Islet of Langerhans (tissue), 1 donor: ENCODE data around the gene RAMACL.

ENCODE experiments used
- FAIRE-seq: peaks from one replicate; lab custom pipeline; 2011; peaks lifted over from hg19 to GRCh38; lab: Jason Lieb, UNC

The RAMACL gene

DNA sequence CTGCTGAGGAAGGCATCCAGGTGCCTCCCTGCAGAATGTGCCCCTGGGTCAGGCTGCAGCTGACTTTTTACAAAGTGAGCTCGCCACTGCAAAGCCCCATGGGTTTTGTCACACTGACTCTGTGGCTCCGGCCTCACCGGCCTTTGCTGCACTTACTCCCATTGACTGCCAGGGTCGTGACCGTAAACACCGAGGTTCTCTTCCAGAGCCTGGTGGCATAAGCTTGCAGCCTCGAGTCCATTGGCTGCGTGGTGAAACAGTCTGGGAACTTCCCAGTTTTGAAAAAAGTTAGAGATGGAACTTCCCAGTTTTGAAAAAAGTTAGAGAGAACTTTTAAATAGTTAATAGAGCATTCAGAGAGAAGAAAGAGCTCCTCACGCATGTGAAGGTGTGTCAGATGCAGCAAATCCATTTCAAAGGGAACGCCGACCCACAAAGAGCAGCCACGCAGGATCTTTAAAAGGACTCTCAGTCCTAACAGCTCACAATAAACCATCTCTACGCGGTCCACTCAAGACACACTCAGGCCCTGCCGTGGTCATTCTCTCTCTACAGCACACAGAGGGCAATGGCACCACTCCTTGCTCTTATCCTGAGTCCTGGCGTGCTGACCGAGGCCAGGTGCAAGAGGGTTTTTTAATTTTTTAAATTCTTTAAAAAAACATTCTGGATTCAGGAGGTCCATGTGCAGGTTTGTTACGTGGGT lies 12.8 kb downstream of the RAMACL start:
- no peak for FAIRE-seq

DNA sequence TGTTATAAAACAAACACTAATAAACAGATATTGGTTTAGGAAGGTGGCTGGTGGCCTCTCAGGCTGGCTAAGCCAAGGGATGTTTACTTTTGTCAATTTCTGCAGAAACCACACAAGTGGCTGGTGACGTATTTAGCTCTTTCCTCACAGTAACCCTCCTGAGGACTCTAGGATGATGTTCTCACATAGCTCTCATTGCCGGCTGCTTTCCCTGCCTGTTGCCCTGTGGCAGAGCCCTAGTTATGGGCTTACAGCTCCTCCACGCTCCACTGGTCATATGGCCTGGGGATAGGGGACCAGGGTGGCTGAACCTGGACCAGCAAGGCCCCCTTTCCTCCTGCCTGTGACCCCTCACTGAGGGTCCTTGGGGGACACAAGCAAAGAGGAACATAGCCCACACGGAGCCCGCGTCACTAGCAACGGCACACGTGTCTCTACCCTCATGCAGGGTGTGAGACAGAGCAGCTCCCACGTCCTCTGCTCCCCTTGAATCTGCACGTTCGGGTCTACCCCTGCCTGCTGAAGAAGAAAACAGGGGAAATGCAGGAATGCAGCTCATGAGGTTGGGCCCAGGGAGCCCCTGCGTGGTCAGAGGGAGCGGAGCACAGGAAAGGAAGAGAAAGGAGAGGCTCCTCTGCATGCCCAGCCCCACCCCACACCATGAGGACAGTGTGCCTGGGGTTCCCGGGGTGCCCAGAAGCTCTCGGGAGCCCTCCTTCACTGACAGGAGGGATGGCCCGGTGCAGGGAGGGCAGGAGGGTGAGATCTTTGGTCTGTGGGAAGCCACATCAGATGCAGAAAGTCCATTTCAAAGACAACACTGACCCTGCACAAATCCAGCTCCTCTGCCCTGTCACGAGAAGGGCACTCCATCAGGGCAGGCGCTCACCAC lies 13.9 kb downstream of the RAMACL start:
- no peak for FAIRE-seq

DNA sequence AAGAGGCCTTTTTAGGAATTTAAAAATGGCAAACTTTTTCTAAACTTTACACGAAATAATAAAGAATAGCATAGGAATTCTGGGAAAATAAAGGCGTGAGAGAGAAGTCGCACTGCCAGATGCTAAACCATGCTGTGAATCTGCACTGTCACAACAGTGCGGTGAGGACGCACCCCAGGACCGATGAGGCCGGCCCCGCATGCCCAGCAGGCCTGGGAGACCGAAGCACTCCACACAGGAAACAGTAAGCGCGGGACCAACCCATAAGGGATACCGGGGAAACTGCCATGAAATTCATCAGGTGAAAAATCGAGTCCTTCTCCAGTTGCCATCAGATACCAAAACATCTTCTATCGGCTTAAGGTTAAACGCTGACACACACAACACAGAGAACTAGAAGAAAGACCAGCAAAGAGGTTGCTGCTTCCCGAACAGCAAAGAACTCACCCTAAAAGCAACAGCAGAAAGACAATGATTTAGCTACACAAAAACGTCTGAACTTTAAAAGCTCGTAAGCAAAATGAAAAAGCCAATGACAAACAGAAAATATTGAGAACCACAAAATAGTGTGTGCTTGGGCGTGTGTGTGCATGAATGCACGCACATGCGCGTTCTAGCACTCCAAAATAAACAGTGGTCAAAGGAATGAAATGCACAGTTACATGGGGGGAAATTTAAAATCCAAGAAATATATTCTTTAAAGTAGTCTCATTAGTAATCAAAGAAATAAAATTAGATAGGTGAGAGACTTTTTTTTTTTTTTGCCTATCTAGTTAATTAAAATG lies 15.4 kb downstream of the RAMACL start:
- no peak for FAIRE-seq

DNA sequence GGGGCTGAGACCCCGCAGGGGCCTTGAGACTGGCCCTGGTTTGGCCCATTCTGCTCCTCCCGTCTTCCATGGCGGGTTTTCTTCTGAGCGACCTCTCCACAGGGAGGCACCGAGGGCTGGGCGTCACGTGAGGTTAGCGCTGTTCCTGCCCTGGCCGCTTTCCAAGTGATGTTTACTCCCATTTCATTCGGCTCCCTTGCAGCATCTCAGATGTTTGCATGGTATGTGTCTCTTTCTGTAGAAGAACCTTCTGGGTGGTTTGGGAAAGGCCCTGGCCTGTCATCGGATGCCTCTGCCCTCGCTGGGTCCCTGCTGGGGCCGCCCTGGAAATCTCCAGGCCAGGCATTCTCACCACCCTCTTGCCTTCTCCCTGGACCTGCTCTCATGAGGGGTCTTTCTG lies 17.3 kb downstream of the RAMACL start:
- FAIRE-seq: no peak

DNA sequence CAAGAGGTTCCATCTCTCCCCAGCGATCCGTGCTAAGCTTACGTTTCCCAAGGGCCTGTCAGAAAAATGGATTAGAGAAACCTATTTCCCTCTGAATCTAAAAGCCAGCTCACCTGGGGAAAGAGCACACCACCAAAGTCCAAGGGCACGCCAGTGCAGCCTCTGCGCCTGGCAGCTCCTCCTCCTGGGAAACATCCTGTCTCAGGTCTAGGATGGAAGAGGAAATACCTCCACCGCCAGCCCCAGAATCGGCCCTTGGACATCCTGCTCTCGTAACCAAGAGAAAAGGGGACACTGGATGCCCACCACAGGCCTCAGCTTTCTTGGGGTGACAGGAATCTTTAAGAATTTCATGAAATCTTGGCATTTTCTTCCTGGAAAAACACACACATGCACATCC lies 18.7 kb downstream of the RAMACL start:
- no peak for FAIRE-seq

DNA sequence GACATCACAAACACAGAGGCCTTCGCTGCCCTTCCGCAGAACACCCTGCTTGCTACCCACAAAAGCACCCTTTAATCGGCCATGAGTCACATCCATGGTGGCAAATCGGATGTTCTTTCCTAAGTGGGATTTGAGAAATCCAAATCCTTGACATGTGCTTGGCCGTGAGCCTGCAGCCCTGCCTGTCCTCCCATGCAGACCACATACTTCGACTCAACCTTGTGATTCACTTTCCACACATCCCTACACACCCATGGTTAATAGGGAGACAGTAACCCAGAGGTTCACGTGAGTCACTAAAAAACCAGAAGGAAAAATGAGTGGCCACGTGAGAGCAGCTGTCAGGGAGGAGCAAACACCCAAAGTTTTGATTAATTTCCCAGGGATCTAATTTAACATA lies 19.4 kb downstream of the RAMACL start:
- no peak for FAIRE-seq

DNA sequence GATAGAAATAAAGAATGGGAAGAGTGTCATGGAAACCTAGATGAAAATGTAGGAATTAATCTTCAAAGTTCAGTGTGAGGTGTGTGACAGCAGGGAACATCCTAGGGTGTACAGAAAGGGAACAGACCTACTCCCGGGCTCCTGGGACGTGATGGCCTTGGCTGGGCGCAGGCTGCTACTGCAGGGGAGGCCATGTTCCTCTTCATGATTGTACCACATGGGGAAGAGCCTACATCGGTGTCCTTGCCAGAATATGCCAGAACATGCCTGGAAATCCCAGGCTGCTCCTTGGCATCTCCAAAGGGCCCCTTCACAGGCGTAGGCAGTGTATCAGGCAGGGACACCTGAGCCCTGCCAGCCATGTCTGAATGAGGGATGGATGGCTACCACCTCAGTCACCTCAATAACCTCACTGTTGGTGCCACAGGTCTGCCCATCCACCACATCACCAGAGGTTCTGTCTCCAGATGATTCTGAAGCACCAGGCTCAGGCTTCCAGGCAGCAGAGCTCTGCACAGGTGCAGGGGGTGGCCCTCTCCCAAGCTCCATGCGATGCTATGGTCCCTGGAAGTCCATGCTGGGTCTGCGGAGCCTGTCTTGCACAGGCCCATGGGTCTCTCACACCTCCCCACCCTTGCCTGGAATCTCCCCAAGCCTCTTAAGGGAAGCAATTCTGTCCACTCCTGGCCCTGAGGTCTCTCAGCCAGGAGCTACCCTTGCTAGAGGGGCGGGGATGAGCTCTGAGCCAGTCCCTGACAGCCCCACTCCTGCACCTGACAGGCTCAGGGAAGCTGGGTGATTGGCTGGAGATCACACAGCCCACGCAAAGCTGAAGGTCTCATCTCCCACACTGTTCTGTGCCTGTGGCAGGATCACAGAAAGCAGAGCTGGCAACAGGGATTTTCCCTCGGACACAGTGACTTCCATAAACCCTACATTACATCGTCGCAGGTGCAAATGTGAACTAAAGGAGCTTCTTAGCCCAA lies 20.2 kb downstream of the RAMACL start:
- FAIRE-seq: no peak

DNA sequence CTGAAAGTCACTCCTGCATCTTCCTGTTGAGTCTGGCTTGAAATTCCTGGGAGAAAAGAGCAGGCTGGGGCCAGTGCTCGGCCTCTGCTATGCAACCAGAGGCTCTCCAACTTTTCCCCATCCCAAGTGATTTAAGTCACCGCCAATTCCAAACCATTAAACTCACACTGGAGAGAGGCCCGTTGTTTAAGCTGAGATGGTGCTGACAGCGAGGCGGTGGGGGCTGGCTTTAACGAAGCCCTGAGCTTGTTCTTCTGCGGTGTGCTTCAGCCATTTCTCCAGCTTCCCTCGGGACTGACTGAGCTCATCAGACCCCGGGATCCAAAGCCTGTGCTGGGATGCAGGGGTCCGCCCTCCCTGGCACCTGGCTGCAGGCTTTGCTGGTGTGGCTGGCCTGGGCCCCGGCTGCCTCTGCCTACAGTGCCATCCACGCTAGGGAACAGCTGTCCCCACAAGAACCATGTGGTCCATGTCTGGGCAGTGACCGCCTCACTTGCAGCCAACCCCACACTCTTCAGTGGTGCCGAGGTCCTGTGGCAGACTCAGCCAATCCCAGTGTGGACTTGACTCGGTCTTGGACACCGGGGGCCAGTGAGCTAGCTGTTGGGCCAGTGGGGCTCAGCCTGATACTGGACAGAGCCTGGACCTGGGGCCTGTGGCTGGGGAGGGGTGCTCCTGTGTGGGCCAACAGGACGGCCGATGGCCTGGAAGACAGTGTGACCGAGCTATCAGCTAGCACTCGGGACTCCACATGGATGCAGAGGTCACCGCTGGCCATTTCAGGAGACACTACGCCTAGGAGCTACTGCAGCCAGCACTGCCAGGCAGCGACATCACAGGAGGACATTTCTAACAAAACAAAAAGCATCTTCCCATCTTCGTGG lies 21.2 kb downstream of the RAMACL start:
- no peak for FAIRE-seq

DNA sequence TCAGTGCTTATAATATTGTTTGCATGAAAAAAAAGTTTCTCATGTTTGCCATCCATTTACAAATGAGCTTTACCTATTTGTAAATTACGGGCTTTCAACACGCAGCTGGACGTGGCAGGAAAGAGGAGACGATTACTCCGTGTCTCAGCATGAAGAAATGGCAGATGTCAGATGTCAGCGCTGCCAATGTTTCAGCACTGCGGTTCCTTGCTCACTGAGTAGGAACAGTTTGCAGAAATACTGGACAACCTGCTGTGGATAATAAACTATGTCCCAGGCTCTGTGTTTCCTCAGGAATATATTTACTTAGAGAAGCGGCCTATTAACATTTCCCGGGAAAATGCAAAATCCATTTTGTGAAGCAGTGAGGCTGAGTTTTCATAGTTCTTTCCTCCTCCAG lies 22.7 kb downstream of the RAMACL start:
- FAIRE-seq: no peak

DNA sequence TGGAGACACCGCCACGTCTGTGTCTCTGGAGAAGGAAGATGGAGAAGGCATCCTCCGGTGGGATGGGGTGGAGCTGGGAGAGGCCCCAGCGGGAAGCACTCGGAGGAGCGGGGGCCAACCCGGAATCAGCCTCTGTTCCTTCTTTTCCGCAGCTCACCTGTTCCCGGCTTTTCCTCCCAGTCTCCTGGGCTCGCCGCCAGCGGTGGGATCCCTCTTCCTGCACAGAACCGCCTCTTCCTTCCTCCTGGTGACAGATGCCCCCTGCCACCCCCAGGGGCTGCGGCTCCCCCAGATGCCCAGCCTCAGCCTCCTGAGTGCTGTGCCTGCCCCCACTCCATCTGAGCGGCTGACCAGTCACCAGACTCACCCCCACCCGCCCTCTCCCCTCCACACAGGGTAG lies 23.3 kb downstream of the RAMACL start:
- no peak for FAIRE-seq

DNA sequence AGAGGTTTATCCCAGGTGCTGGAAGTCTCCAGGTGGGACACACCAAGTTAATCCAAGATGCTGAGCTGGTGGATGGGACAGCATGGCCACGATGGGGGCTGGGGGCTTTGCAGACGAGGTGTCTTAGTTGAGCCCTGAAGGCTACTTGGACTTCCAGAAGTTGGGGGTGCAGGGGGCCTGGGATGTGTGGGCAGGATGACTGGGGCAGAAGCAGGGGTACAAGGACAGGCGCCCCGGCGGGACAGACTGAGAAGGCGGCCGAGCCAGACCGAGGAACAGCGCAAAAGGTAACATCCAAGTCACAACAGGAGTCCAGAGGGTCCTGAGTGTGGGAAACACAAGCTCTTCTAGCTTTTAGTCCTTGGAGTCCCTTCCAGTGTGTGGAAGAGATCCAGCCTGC lies 23.8 kb downstream of the RAMACL start:
- FAIRE-seq: no peak

DNA sequence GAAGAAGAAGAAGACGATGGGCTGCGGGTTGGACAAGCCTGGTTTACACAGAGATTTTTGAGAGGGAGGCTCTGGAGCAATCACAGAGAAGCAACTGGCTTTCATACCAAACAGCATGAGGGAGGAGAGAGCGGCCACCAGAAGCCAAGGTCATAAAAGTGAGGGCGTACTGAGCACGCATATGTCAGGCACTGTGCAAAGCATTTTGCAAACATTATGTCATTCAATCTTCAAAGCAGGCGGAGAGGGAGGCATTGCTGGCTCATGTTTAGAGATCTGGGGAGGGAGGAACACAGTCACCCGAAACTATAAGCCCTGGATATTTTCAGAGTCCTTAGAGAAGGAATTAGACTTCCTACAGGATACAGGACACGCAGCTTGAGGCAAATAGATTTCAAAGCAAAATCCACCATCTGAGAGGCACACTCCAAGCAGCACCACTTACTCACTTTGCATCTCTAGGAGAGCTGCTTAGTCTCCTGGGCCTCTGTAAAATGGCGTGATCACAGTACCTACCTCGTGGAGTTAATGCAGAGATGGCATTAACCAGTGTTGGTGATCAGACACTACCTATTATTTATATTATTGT lies 24.6 kb downstream of the RAMACL start:
- FAIRE-seq: no peak

DNA sequence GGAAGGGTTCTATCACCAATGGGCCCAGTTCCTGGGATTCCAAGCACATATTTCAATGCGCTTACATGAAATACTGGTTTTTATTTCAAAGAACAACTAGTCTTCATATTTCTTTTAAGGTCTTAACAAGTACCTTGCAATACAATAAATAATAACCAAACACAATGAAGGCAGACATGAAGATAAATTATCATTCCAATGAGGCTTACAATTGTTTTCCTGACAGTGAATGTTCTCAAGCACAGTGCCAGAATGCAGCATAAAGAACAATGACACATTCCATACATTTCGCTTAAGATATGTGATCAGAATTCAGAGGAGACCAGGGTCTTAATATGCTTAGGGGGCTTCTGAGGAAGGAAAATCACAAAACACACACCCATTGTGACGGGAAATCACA lies 26.3 kb downstream of the RAMACL start:
- no peak for FAIRE-seq

DNA sequence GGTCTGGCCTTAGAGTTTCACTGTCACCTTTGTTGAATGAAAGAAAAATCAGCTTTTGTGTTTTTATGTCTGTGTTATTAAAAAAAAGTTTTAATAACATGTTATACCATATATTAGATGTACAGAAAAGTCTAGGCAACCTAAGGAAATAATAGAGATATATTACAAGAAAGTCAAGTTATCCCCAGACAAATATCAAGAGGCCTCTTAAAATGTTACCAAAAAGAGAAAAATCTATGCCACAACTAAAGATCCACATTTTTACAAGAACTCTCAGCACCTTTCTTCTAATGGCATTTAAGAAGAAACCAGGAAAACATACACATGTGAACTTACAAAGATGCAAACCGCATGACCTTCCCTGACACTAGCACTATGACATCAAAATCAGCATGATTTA lies 26.8 kb downstream of the RAMACL start:
- no peak for FAIRE-seq

DNA sequence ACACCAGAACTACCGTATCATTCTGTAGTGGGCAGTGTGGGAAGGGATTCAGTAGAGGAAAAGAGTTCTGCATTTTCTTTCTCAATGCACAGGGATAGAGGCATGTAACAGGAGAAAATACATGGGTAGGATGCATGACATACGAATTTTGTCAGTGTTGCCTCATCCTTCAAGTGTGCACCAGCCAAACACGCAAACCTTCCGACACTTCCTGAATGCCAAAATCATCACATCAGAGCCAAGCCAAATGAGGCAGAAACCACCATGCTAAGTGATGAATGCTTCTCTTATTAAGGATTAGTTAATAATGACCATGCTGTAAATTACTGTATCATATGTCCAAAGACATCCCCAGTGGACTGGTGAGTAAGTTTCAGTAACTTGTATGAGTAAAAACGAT lies 27.3 kb downstream of the RAMACL start:
- no peak for FAIRE-seq

DNA sequence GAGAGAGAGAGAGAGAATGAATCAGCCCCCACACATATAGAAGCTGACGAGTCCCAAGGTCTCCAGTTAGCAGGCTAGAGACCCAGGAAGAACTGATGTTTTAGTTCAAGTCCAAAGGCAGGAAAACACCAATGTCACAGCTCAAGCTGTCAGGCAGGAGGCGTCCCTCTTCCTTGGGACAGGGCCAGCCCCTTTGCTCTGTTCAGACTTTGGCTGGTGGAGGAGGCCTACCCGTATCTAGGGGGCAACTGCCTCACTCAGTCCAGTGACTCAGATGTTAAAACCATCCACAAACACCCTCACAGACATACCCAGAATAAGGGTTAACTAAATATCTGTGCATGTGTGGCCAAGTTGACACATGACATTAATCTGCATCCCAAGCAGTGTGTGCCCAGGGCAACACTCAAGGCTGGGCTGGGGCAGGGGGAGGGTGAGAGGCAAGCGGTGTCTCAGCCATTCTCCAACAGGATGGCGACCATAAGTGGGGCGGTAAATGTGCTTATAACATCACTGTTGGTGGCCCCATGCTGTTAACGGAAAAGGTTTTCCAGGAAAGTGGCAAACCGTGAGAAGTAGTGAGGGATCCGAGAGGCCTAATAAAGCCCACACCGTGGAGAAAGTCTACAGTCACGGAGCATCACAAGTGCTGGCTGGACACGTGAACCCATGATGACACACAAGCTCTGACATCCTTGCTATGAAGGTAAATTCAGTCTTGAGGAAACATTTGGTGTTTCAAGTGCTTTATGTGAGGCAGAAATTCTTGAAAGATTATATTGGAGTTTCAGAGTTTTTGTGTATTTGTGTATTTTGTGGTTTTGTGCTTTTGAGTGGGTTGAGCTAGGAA lies 28.1 kb downstream of the RAMACL start:
- FAIRE-seq: no peak

DNA sequence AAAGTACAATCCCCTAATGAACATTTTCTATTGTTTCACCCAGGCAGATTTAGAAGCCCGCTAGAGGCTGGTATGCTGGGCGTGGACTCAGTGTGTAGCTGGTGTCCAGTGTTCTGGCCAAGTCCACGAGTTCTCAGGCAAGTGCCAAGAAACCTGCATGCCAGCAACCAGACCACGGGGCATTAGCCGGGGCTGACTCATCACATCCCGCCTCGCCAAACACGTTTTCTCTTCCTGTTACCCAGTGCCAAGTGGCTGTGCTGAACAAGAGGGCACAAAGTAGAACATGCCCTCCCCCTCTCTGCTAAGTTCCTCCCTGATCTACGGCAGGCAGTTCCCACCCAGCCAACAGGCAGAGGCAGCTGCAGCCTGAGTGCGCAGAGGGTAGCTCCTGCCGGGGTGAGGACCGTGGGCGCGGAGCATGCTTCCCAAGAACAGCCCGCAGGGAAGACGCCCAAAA lies 29.6 kb downstream of the RAMACL start:
- no peak for FAIRE-seq

DNA sequence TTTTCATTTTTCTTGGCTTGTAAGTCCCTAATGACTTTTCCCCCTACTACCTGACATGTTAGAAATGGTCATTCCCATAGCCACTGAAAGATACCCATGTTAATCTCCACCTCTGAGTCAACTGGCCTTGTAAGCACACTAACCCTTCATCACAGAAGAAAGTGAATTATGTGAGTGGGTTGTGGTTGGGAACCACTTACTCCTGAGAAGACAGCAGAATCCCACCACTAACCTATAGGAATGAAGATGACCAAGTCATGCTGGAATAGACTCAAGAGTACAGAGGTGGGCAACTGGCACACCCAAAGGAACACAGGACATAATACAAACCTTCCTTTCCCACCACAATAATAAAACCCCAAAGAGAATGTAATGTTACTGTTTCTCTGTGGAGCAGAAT lies 30.1 kb downstream of the RAMACL start:
- no peak for FAIRE-seq

DNA sequence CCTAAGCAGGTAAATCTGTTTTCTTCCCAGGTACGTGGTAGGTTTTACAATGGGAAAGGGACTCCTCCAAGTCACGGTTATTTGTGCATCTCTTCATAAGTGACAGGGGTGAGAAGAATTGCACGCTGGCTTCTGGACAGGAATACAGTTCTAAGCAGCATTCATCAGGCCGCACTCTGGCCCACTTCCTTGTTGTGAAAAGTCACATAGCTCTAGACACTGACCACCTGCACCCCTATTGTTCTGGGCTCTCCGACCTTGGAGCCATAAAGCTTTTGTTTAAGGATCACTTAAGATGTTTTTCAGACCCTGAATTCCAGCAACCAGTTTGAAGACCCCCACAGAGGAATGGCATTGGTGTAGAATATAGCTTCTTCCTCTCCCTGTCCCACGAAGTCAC lies 31.4 kb downstream of the RAMACL start:
- no peak for FAIRE-seq
